Muscle layer of duodenum (tissue), 2 donors: ENCODE measurements around the gene FUT3.

Source experiments
- H3K27ac ChIP-seq: one replicate; pipeline ENCODE4 v1.7.0; 2013; ENCODE audit warnings: mild to moderate bottlenecking, low read length
- H3K27me3 ChIP-seq: one replicate; pipeline ENCODE4 v1.7.0; 2013; ENCODE audit warnings: low read depth, mild to moderate bottlenecking, control low read depth, low read length
- H3K36me3 ChIP-seq, 2 donors: one replicate each; pipeline ENCODE4 v1.7.0; 2013; ENCODE audit warnings: low read length in 2 of 2, control low read depth in 1 of 2, mild to moderate bottlenecking in 1 of 2; ENCODE audit not compliant: insufficient read depth in 2 of 2, control insufficient read depth in 1 of 2
- H3K4me1 ChIP-seq, 2 donors: one replicate each; pipeline ENCODE4 v1.7.0; 2013; ENCODE audit warnings: low read length in 2 of 2, mild to moderate bottlenecking in 2 of 2, control low read depth in 1 of 2, moderate library complexity in 1 of 2; ENCODE audit not compliant: insufficient read depth in 2 of 2, control insufficient read depth in 1 of 2
- H3K4me3 ChIP-seq, 2 donors: one replicate each; pipeline ENCODE4 v1.7.0; 2013; ENCODE audit warnings: low read length in 2 of 2, low read depth in 1 of 2, mild to moderate bottlenecking in 1 of 2
- H3K9me3 ChIP-seq, 2 donors: one replicate each; pipeline ENCODE4 v1.7.0; 2013; ENCODE audit warnings: low read length in 2 of 2, control low read depth in 1 of 2, mild to moderate bottlenecking in 1 of 2; ENCODE audit not compliant: control insufficient read depth in 1 of 2
- donor health status: healthy.

The FUT3 gene

DNA sequence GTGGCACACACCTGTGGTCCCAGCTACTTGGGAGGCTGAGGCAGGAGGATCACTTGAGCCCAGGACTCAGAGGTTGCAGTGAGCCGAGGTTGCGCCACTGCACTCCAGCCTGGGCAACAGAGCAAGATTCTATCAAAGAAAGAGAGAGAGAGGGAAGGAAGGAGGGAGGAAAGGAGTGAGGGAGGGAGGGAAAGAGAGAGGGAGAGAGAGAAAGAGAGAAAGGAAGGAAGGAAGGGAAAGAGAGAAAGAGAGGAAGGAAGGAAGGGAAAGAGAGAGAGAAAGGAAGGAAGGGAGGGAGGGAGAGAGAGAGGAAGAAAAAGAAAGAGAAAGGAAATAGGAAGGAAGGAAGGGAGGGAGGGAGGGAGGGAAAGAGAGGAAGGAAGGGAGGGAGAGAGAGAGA lies 34.0 kb downstream of the FUT3 start:
- H3K36me3 ChIP-seq: no peaks in the 10 kb centered on the region
- no peak overlapping the region for H3K4me3 ChIP-seq
- no peaks in the 10 kb centered on the region for H3K27me3 ChIP-seq
- no peaks in the 10 kb centered on the region for H3K9me3 ChIP-seq
- H3K4me1 ChIP-seq: peaks cover 0 to 8% of the 10 kb centered on the region in 2 donors
- H3K27ac ChIP-seq: no peak overlapping the region

DNA sequence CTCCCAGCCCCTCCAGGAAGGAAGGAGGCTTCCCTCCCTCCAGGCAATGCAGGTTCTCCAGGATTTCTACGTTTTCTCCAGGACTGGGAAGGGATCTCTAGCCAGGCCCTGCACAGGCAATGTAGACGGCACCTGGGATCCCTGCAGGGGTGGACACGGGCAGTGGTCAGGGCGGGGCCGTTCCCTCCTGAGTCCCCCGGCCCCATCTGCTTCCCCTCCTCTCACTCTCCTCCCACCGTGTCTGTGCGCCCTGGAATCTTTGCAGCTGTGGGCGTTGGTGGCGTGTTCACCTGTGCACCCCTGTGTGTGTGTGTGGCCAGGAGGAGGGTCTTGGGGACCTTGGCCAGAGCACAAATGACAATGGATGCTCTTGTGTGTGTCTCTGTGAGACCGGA lies 36.4 kb downstream of the FUT3 start:
- Histone ChIP-seq H3K4me1 (no peaks in the 10 kb centered on the region), H3K27ac (no peak overlapping the region), H3K4me3 (no peak overlapping the region), H3K9me3 (no peaks in the 10 kb centered on the region), H3K27me3 (no peaks in the 10 kb centered on the region), H3K36me3 (no peaks in the 10 kb centered on the region)

DNA sequence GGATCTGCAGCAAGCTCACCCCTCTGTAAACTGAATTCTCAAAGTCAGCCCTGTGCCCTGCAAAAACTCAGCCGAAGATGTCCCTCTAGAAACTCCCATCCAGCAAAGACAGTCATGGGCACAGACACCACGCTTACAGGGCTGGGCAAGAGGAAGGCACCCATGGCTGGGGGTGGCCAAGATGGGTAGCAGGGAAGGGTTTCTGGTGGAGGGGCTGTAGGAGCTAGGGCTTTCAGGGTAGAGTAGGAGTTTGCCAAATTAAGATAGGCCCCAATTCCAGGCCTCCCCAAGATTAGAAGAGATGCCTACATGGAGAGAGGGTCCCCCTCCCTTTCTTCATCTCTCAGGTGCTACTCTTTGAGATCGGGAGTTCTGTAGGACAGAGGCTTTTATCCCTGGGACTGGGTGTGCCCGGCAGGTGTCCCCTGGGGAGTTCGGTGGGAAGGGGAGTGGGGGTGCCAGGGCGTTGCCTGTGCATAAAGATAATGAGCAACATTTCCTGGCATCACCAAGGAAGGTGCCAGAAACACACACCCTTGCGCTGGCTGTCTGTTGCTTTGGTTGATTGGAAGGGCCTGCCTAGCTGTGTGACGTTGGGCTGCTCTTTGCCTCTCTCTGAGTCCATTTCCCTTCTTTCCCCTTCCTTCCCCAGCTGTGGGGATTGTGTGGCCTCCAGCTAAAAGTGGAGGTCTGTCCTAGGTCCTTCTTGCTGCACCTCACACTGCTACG lies 37.0 kb downstream of the FUT3 start:
- no peaks in the 10 kb centered on the region for H3K36me3 ChIP-seq
- no peak overlapping the region for H3K4me3 ChIP-seq
- H3K27ac ChIP-seq: no peak overlapping the region
- H3K27me3 ChIP-seq: no peaks in the 10 kb centered on the region
- H3K9me3 ChIP-seq: no peaks in the 10 kb centered on the region
- no peaks in the 10 kb centered on the region for H3K4me1 ChIP-seq

DNA sequence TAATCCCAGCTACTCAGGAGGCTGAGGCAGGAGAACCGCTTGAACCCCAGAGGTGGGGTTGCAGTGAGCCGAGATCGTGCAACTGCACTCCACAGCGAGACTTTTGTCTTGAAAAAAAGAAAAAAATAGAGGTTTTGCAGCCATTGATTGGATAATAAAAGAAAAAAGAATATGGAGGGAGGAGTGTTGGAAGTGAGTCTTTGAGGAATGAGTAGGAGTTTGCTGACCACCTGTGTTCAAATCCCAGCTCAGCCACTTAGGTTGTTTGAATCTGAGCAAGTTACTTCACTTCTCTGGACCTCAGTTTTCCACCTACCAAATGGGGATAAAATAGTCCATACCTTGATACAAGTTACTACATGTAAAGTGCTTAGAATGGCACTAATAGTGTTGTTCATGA lies 40.1 kb downstream of the FUT3 start:
- Histone ChIP-seq H3K36me3 (no peaks in the 10 kb centered on the region), H3K4me1 (peaks cover 0 to 3% of the 10 kb centered on the region in 2 donors), H3K4me3 (no peak overlapping the region), H3K27me3 (no peaks in the 10 kb centered on the region), H3K27ac (no peak overlapping the region), H3K9me3 (no peaks in the 10 kb centered on the region)

DNA sequence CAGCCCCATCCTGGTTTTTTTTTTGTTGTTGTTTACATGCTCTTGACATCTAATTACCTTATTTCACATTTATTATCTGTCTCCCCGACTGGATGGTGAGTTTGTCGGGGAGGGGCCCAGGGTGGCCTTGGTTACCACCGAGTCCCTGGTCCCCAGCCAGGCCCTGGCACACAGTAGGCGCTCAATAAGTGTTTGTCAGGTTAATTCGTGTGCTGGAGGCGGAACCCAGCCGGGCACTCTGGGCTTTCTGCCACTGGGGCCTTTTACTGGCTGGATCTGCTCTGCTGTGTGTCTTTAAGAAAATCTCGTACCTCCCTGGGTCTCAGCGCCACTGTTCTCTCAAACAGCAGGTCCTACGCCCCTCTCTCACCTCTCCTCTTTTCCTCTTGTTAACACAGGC lies 41.8 kb downstream of the FUT3 start:
- H3K4me1 ChIP-seq: peaks cover 0 to 6% of the 10 kb centered on the region in 2 donors
- H3K4me3 ChIP-seq: no peak overlapping the region
- H3K9me3 ChIP-seq: no peaks in the 10 kb centered on the region
- no peak overlapping the region for H3K27ac ChIP-seq
- no peaks in the 10 kb centered on the region for H3K36me3 ChIP-seq
- H3K27me3 ChIP-seq: no peaks in the 10 kb centered on the region

DNA sequence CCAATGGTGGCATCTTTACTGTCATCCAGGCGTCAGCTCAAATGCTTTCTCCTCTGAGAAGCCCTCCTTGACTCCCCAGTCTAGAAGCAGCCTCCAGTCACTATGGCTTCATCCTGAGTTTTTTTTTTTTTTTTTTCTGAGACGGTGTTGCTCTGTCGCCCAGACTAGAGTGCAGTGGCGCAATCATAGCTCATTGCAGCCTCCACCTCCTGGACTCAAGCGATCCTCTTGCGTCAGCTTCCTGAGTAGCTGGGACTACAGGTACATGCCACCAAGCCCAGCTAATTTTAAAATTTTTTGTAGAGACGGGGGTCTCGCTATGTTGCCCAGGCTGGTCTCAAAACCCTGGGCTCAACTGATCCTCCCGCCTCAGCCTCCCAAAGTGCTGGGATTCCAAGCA lies 42.2 kb downstream of the FUT3 start:
- Histone ChIP-seq H3K9me3 (no peaks in the 10 kb centered on the region), H3K4me1 (peaks cover 0 to 6% of the 10 kb centered on the region in 2 donors), H3K27ac (no peak overlapping the region), H3K36me3 (no peaks in the 10 kb centered on the region), H3K4me3 (no peak overlapping the region), H3K27me3 (no peaks in the 10 kb centered on the region)

DNA sequence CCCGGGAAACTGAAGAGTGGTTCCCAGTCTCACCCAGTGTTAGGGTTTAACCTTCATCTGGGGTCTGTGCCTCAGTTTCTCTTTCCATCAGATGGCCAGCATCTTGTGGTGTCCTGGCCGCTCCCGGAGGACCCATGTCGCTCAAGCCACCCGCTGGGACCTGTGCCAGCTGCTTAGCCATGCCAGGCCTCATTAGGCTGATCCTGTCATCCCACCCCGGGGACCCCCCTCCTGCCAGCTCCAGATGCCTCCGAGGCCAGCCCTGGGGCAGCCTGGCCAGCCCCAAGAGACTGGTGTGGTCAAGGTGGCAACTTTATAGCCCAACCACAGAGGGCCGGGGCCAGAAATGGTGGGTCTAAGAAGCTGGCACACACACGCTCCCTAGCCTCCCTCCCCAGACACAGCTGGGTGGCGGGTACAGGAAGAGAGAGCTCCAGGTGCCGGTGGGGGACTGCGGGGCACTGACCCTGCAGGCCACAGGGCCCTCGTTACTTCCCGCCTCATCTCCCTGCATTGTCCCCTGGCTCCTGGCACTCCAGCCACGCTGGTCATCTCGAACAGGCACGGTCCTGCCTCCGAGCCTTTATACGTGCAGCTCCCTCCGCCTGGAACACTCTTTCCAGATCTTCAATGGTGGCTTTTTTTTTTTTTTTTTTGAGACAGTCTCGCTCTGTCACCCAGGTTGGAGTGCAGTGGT lies 43.0 kb downstream of the FUT3 start:
- no peaks in the 10 kb centered on the region for H3K9me3 ChIP-seq
- no peaks in the 10 kb centered on the region for H3K36me3 ChIP-seq
- H3K27me3 ChIP-seq: no peaks in the 10 kb centered on the region
- H3K27ac ChIP-seq: no peak overlapping the region
- peaks cover 0 to 12% of the 10 kb centered on the region in 2 donors for H3K4me1 ChIP-seq
- no peak overlapping the region for H3K4me3 ChIP-seq

DNA sequence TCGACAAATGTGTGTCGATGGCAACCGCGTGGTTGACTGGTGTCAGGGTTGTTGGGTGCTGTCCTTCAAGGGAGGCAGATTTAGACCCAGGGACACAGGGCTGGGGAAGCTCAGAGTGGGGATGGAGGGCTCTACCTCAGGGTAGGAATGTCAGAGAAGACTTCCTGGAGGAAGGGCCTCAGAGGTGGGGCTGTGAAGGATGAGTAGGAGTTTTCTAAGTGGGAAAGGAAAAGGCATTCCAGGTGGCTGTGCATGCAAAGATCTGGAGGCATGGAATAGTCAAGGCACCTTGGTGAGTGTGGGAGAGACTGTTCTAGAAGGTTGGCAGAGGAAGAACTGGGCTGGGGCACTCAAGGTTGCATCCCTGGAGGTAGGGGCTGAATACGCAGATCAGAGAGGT lies 44.3 kb downstream of the FUT3 start:
- Histone ChIP-seq H3K9me3 (no peaks in the 10 kb centered on the region), H3K4me1 (peaks cover 0 to 12% of the 10 kb centered on the region in 2 donors), H3K36me3 (no peaks in the 10 kb centered on the region), H3K27ac (no peak overlapping the region), H3K27me3 (peaks cover 2% of the 10 kb centered on the region), H3K4me3 (no peak overlapping the region)

DNA sequence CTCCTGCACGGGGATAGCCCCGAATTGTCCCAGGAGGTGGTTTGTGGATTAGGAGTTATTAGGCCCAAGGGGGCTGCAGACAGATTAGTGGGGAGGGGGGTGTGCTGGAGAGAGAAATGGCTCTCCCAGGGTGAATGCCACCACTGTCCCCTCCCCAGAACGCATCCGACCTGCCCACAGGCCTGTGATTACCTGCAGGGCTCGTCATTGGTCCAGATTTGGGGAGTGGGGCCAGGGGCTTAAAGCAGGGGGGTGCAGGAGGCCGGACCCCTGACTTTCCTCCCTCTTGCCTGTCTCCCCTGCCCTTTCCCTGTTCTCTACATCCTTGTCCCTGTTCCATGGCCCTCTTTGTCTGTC lies 45.1 kb downstream of the FUT3 start:
- H3K27me3 ChIP-seq: peaks cover 7% of the 10 kb centered on the region
- no peak overlapping the region for H3K27ac ChIP-seq
- H3K9me3 ChIP-seq: no peaks in the 10 kb centered on the region
- H3K36me3 ChIP-seq: no peaks in the 10 kb centered on the region
- H3K4me1 ChIP-seq: peaks cover 0 to 12% of the 10 kb centered on the region in 2 donors
- H3K4me3 ChIP-seq: peak overlapping the region in 1 of 2 donors; percentile 55

DNA sequence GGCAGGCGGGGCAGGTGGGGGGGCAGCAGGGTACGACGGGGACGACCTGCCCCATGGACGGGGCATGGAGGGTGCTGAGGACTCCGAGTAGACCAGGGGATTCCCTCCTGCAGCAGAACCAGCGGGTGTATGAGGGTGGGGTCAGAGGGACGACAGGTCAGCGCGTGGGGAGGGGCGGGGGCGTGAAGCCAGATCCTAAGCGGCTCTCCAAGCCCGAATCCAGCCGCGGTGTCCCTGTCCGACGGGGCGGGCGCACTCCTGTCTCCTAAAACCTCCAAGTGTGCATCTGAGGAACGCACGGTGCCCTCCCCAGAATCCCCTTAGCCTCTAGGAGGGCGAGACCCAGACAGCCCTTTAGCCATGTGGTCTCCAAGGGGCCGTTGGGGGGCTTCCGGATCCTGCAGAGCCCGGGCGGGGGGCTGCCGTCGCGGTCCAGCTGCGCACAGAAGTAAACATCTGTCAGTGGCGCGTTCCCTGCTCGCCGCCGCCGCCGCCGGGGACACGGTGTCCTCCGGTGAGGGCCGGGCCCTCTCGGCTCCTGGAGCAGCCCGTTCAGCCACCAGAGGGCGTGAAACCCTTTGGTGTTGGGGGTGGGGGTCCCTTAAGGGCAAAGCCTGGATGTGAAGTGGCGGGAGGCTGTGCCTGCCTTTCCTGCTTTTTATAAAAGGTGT lies 45.7 kb downstream of the FUT3 start:
- Histone ChIP-seq H3K4me1 (peaks cover 0 to 12% of the 10 kb centered on the region in 2 donors), H3K27ac (no peak overlapping the region), H3K27me3 (peaks cover 7% of the 10 kb centered on the region), H3K4me3 (peak overlapping the region in 1 of 2 donors; percentile 55), H3K36me3 (no peaks in the 10 kb centered on the region), H3K9me3 (no peaks in the 10 kb centered on the region)

DNA sequence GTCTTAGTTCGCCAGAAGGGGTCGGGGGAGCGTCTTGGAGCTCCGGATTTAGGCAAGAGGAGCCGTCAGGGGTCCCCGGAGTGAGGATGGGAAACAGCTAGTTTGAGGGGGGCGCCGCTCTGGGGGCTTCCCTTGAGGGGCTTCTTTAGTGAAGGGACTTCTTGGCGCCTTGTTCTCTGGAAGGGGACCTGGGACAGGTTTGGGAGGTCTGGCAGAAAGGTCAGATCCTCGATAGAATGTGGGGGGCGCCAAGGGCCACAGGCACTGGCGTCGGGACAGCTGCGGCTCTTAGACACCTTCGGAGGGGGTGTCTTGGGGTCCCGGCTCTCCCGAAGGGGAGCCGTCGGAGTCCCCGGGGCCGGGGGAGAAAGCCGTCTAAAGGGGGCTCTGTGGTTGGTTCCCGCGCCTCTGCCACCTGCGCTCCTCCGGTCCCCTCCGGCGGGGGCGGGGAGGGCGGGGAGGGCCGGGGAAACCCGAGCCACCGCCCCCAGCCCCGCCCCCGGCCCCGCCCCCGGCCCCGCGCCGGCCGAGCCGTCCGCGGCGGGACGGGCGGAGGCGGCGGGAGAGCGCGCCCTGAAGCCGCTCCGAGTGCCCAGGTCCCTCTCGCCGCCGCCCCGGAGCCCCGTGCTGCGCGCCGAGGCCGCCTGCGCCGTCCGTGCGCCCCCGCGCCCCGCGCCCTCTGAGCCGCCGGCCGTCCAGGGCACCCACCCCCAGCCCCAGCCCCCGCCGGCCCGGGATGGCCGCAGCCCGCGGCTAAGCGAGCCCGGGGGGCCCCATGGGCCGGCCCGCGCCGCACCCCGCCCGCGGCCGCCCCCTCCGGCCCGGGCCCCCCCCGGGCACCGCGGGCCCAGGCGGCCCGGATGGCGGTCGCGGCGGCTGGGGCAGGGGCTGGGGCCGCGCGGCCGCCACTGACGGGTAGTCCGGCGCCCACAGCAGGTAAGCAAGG lies 46.5 kb downstream of the FUT3 start, which contains the start of gene NRTN:
Gene NRTN (plus strand): TSS at position 552 of the 946 bp plus-strand sequence. CDS start 19,099 bp downstream, outside the sequence.
- peak within 1 kb of the TSS; percentile 37 to 55 for H3K4me3 ChIP-seq
- H3K27ac ChIP-seq: no peak within 1 kb of the TSS
- no peaks in the 10 kb centered on the region for H3K36me3 ChIP-seq
- H3K9me3 ChIP-seq: no peaks in the 10 kb centered on the region
- H3K4me1 ChIP-seq: peaks cover 0 to 12% of the 10 kb centered on the region in 2 donors
- peaks cover 7% of the 10 kb centered on the region for H3K27me3 ChIP-seq
